Breast epithelium (tissue), 3 donors: ENCODE measurements around the gene SERTAD1.

Source experiments
- CTCF ChIP-seq, 3 donors: fragments of 450-650 bp; IDR thresholded peaks; one replicate each; pipeline ENCODE4 v1.5.1; 2016 to 2017; ENCODE audit warnings: antibody characterized with exemption in 3 of 3, mild to moderate bottlenecking in 3 of 3, moderate library complexity in 3 of 3
- POLR2AphosphoS5 ChIP-seq, 3 donors: sonication (generic); formaldehyde crosslinking; IDR thresholded peaks; one replicate each; pipeline ENCODE4 v1.6.1; 2017; ENCODE audit warnings: antibody characterized with exemption in 3 of 3

- no peak for TF ChIP-seq CTCF (IDR thresholded peaks at IDR 0.05)
- TF ChIP-seq POLR2AphosphoS5 (IDR thresholded peaks at IDR 0.05): no peak
These were observed 54.0 kb downstream of the SERTAD1 start for GRCh38 chr19:40371802-40372122.
